Testis (tissue), 3 donors: ENCODE data around the gene TDO2. TPM values are rescaled to one million over a fixed set of nuclear protein-coding genes. Genes with fewer than 3 reads are reported as not detected.

Source experiments
- DNase-seq: peaks from one replicate; pipeline ENCODE4 v3.0.0-alpha.2; 2019
- H3K27ac ChIP-seq, 2 donors: fragments of 200-600 bp; sonication (generic); one replicate each; pipeline ENCODE4 v1.5.1; 2019
- H3K27me3 ChIP-seq: fragments of 200-600 bp; sonication (generic); one replicate; pipeline ENCODE4 v1.5.1; 2019
- H3K36me3 ChIP-seq: fragments of 200-600 bp; sonication (generic); one replicate; pipeline ENCODE4 v1.5.1; 2017; ENCODE audit warnings: low read depth; ENCODE audit errors: missing control alignments
- H3K4me1 ChIP-seq: fragments of 200-600 bp; sonication (generic); one replicate; pipeline ENCODE4 v1.5.1; 2019
- H3K4me3 ChIP-seq, 2 donors: fragments of 200-600 bp; sonication (generic); one replicate each; pipeline ENCODE4 v1.5.1; 2017 to 2019
- H3K9me3 ChIP-seq: fragments of 200-600 bp; sonication (generic); one replicate; pipeline ENCODE4 v1.5.1; 2017
- POLR2A ChIP-seq: fragments of 450-650 bp; IDR thresholded peaks from one replicate; pipeline ENCODE4 v1.6.1; 2017; ENCODE audit warnings: antibody characterized with exemption, mild to moderate bottlenecking, moderate library complexity
- WGBS, 2 donors: methylation state at CpG; one replicate each; pipeline ENCODE4 v1.1.5; 2018; 5-methylcytosine and 5-hydroxymethylcytosine counted together
- intact Hi-C: fragments of 100-400 bp; cut with DNase I; formaldehyde crosslinking; loops from one replicate; pipeline ENCODE4 v1.15.1; 2023; ENCODE audit warnings: low total_unique reads
- polyA plus RNA-seq: library from polyadenylated mRNA; stranded (reverse); fragments of 350-450 nt; fragmentation: Illumina TruSeq; extraction: RNeasy Lipid Tissue Mini Kit (QIAGEN cat#74804); gene quantifications from one replicate; pipeline ENCODE4 v1.2.3, GENCODE V29; 2014; ENCODE audit warnings: low read depth, low replicate concordance; ENCODE audit not compliant: insufficient read depth
- total RNA-seq, 2 donors: library from RNA; depleted of rRNA; stranded (reverse); fragments of >200 nt; gene quantifications; one replicate each; pipeline ENCODE4 v1.2.3, GENCODE V29; 2016
- TF ChIP-seq, protein P1 (sequence below), 3 experiments: fragments of 450-650 bp in 2 of 3; fragments of 200-600 bp in 1 of 3; sonication (generic) in 1 of 3; IDR thresholded peaks; one replicate each; pipeline ENCODE4 v1.5.1; 2016 to 2019; ENCODE audit warnings: antibody characterized with exemption in 3 of 3, mild to moderate bottlenecking in 2 of 3, moderate library complexity in 1 of 3

TDO2 gene
- total and polyA plus RNA-seq, 3 donors from 2014 or later, result 0.62 to 0.78 TPM; not detected in 1

DNA sequence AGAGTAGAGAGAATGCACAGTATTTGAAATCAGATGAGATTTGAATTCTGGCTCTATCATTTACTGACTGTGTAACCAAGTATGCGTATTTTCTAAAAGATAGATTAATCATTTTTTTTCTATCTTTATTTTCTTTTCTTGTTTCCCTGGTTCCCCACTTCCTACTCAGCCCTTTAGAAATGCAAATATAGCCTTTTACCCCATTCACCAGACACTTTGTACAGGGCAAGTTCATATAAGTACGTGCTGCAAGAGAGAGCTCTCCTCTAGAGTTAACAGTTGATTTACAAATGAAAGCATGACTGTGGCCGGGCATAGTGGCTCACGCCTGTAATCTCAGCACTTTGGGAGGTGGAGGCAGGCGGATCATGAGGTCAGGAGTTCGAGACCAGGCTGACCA is 17.8 kb upstream of the TDO2 start:
- DNase-seq, result no peak
- H3K9me3 ChIP-seq, result no peaks in the 10 kb centered on the region
- TF ChIP-seq POLR2A, result no peak
- TF ChIP-seq, protein P1, sequence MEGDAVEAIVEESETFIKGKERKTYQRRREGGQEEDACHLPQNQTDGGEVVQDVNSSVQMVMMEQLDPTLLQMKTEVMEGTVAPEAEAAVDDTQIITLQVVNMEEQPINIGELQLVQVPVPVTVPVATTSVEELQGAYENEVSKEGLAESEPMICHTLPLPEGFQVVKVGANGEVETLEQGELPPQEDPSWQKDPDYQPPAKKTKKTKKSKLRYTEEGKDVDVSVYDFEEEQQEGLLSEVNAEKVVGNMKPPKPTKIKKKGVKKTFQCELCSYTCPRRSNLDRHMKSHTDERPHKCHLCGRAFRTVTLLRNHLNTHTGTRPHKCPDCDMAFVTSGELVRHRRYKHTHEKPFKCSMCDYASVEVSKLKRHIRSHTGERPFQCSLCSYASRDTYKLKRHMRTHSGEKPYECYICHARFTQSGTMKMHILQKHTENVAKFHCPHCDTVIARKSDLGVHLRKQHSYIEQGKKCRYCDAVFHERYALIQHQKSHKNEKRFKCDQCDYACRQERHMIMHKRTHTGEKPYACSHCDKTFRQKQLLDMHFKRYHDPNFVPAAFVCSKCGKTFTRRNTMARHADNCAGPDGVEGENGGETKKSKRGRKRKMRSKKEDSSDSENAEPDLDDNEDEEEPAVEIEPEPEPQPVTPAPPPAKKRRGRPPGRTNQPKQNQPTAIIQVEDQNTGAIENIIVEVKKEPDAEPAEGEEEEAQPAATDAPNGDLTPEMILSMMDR (IDR thresholded peaks at IDR 0.05), result no peak
- WGBS, 2 donors, result 61 to 71% methylated on average over 6 of the region's 6 CpGs
- no peaks in the 10 kb centered on the region for H3K27me3 ChIP-seq
- no peak overlapping the region for H3K4me3 ChIP-seq
- H3K36me3 ChIP-seq, result no peaks in the 10 kb centered on the region
- no peaks in the 10 kb centered on the region for H3K4me1 ChIP-seq
- intact Hi-C loops, result no loop called here
- no peak overlapping the region for H3K27ac ChIP-seq

DNA sequence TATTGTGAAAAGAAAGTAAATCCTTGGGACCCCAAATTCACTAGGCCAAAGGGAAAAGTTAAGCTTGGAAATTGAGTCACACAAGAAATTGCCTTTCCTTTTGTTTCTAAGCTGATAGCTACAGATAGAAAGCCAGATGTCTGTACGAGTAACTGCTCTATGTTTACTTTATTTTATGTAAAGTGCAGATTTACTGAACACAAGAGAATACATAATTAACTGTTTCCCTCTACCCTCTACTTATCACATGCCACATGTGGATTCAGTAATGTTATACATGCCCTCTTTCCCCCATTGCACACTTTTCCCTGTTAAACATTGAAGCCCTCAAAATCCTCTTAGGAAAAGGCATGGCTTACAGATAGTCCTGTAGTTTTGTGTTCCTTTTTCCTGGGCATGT is 16.5 kb upstream of the TDO2 start:
- Histone ChIP-seq H3K27me3 (no peaks in the 10 kb centered on the region), H3K36me3 (no peaks in the 10 kb centered on the region), H3K27ac (no peak overlapping the region), H3K9me3 (no peaks in the 10 kb centered on the region), H3K4me3 (no peak overlapping the region), H3K4me1 (no peaks in the 10 kb centered on the region)
- no peak for DNase-seq
- intact Hi-C loops, result no loop called here
- no peak for TF ChIP-seq POLR2A
- TF ChIP-seq, protein P1 (IDR thresholded peaks at IDR 0.05), result no peak
- 81 to 89% methylated on average over 1 of the region's 1 CpG for WGBS, 2 donors

DNA sequence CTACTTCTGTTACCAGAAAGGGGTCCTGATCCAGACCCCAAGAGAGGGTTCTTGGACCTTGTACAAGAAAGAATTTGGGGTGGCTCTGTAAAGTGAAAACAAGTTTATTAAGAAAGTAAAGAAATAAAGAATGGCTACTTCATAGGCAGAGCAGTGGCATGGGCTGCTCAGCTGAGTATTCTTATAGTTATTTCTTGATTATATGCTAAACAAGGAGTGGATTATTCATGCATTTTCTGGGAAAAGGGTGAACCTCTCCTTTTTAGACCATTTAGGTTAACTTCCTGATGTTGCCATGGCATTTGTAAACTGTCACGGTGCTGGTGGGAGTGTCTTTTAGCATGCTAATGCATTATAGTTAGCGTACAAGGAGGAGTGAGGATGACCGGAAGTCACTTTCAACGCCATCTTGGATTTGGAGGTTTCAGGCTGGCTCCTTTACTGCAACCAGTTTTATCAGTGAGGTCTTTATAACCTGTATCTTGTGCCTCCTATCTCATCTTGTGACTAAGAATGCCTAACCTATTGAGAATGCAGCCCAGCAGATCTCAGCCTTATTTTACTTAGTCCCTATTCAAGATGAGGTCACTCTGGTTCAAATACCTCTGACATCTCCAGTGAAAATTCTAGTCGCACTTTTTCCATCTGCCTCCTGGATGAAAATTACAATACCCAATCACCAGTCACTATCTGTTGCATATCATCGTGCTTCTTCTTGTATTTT is 15.5 kb upstream of the TDO2 start:
- H3K36me3 ChIP-seq, result no peaks in the 10 kb centered on the region
- no peak for DNase-seq
- intact Hi-C loops, result no loop called here
- TF ChIP-seq POLR2A, result no peak
- TF ChIP-seq, protein P1 (IDR thresholded peaks at IDR 0.05), result no peak
- H3K4me1 ChIP-seq, result no peaks in the 10 kb centered on the region
- WGBS, 2 donors, result 61 to 75% methylated on average over 5 to 6 of the region's 6 CpGs
- no peaks in the 10 kb centered on the region for H3K9me3 ChIP-seq
- no peaks in the 10 kb centered on the region for H3K27me3 ChIP-seq
- no peak overlapping the region for H3K27ac ChIP-seq
- H3K4me3 ChIP-seq, result no peak overlapping the region

DNA sequence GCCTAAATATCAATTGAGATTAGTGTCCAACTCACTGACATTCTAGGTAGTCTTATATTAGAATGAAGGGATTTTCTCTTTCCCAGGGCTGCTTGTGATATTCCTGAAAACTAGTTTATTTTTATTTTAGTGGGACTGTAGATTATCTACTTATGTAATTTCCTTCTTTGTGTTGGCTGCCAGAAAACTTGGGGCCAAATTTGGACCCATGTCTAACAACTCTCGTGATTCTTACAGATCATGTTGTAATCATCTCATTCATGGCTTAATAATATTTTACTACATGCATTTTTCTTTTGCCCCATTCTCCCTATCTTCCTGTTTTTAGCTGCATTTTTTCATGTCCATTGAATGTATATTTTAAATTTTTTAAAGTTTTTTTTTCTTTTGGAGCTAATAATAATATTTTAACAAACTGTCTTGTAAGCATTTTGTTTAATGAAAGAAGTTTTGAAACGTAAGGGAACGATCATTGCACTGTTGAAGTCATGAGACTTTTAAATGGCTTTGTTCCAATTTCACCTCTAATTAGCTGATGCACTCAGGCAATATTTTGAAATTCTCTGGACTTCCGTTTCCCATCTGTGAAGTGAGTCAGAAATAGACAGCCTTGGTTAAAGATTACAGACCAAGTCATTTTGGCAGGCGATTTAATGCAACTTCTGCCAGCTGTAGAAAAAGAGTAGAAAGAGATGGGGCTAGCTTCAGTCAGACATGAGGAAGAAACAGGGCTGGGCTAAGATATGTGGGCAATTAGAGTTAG is 14.3 kb upstream of the TDO2 start:
- intact Hi-C loops, result no loop called here
- Histone ChIP-seq H3K9me3 (no peaks in the 10 kb centered on the region), H3K4me3 (no peak overlapping the region), H3K27me3 (no peaks in the 10 kb centered on the region), H3K4me1 (no peaks in the 10 kb centered on the region), H3K27ac (no peak overlapping the region), H3K36me3 (no peaks in the 10 kb centered on the region)
- no peak for TF ChIP-seq POLR2A
- TF ChIP-seq, protein P1 (IDR thresholded peaks at IDR 0.05), result no peak
- peak; percentile 15 for DNase-seq
- 30 to 37% methylated on average over 5 of the region's 5 CpGs for WGBS, 2 donors
